HG03521 (cell line): ENCODE results near the gene CFAP119.

Experiments used
- ATAC-seq: cut with Tn5 transposase; IDR thresholded peaks from one replicate; pipeline ENCODE4 v1.9.1; 2021; ENCODE audit warnings: mild to moderate bottlenecking, moderate library complexity; ENCODE audit not compliant: unreplicated experiment

Gene CFAP119

GRCh38 chr16:30741461-30741914 lies 20.4 kb downstream of the CFAP119 start:
- ATAC-seq = no peak

- no peak for ATAC-seq
Observed at GRCh38 chr16:30740364-30741251, 21.3 kb downstream of the CFAP119 start.

- no peak for ATAC-seq
Observed at GRCh38 chr16:30738984-30739951, 22.6 kb downstream of the CFAP119 start.

GRCh38 chr16:30737794-30738648 lies 23.8 kb downstream of the CFAP119 start:
- ATAC-seq = no peak

- no peak for ATAC-seq
Observed at GRCh38 chr16:30736995-30737793, 24.7 kb downstream of the CFAP119 start.

- no peak for ATAC-seq
Observed at GRCh38 chr16:30731411-30731810, 30.5 kb downstream of the CFAP119 start.

GRCh38 chr16:30728899-30729672 lies 32.8 kb downstream of the CFAP119 start:
- no peak for ATAC-seq

GRCh38 chr16:30728321-30728720 lies 33.5 kb downstream of the CFAP119 start:
- no peak for ATAC-seq

- no peak for ATAC-seq
Observed at GRCh38 chr16:30725418-30725792, 36.5 kb downstream of the CFAP119 start.

GRCh38 chr16:30724641-30725417 lies 37.0 kb downstream of the CFAP119 start:
- no peak for ATAC-seq

- no peak for ATAC-seq
Observed at GRCh38 chr16:30723725-30724355, 38.0 kb downstream of the CFAP119 start.

GRCh38 chr16:30722916-30723315 lies 38.9 kb downstream of the CFAP119 start:
- no peak for ATAC-seq

GRCh38 chr16:30722443-30722842 lies 39.4 kb downstream of the CFAP119 start:
- no peak for ATAC-seq

- no peak for ATAC-seq
Observed at GRCh38 chr16:30721606-30722005, 40.3 kb downstream of the CFAP119 start.

- ATAC-seq = no peak
Observed at GRCh38 chr16:30721167-30721566, 40.7 kb downstream of the CFAP119 start.

GRCh38 chr16:30720694-30721093 lies 41.2 kb downstream of the CFAP119 start:
- no peak for ATAC-seq

- ATAC-seq = no peak
Observed at GRCh38 chr16:30720086-30720485, 41.8 kb downstream of the CFAP119 start.
